ENCODE data around the gene MGARP.

- TF ChIP-seq RCOR1 (IDR thresholded peaks at IDR 0.05; ENCODE audit: low read length) (no peak), CTCF (IDR thresholded peaks at IDR 0.05) (no peak), TEAD4 (IDR thresholded peaks at IDR 0.05; ENCODE audit: borderline replicate concordance, insufficient read depth) (no peak), FOXM1 (IDR thresholded peaks at IDR 0.05; ENCODE audit: low read depth) (no peak), GABPA (IDR thresholded peaks at IDR 0.05; ENCODE audit: low read depth) (no peak), NRF1 (IDR thresholded peaks at IDR 0.05; ENCODE audit: low read depth, low read length) (no peak), SIN3A (IDR thresholded peaks at IDR 0.05; ENCODE audit: borderline replicate concordance, low read depth, low read length) (no peak), RXRA (IDR thresholded peaks at IDR 0.05; ENCODE audit: borderline replicate concordance, low read depth) (no peak), POLR2AphosphoS5 (IDR thresholded peaks at IDR 0.05; ENCODE audit: low read depth, low read length) (no peak), ELF1 (IDR thresholded peaks at IDR 0.05) (no peak), REST (IDR thresholded peaks at IDR 0.05; ENCODE audit: low read depth, low read length) (no peak), TCF12 (IDR thresholded peaks at IDR 0.05) (no peak), ZBTB33 (IDR thresholded peaks at IDR 0.05; ENCODE audit: borderline replicate concordance, low read depth) (no peak)
Measured at GRCh38 chr4:139278912-139279759, 889 bp downstream of the MGARP start.
